Activated CD8-positive, alpha-beta memory T cell treated with anti-CD3 and anti-CD28 coated beads, Interleukin-2, amount 10 ng/mL, durations not matched to agents 7 days and 5 days (primary cell): ENCODE data around the gene SERTAD4. TPM values are rescaled to one million over a fixed set of nuclear protein-coding genes. Genes with fewer than 3 reads are reported as not detected.

Experiments
- ATAC-seq: fragments of 150-1000 bp; cut with Tn5 transposase; one replicate; pipeline ENCODE4 v1.10.0; 2021; ENCODE audit warnings: moderate library complexity
- CTCF ChIA-PET: fragments of 350-600 bp; sonication (Branson Sonifier 250); formaldehyde crosslinking; loops from one replicate; lab custom pipeline; 2021; ENCODE audit warnings: antibody characterized with exemption; lab: Charles Lee
- DNase-seq: peaks from one replicate; pipeline ENCODE4 v3.0.0-alpha.2; 2020
- H3K27ac Mint-ChIP-seq: one replicate; pipeline ENCODE4 v1.8.0; 2021; ENCODE audit warnings: mild to moderate bottlenecking, mixed read lengths
- H3K27me3 Mint-ChIP-seq: one replicate; pipeline ENCODE4 v1.8.0; 2021; ENCODE audit warnings: mixed read lengths
- H3K36me3 Mint-ChIP-seq: one replicate; pipeline ENCODE4 v1.8.0; 2021; ENCODE audit warnings: mild to moderate bottlenecking, mixed read lengths
- H3K4me1 Mint-ChIP-seq: one replicate; pipeline ENCODE4 v1.8.0; 2021; ENCODE audit warnings: mixed read lengths
- H3K4me3 Mint-ChIP-seq: one replicate; pipeline ENCODE4 v1.8.0; 2021; ENCODE audit warnings: mild to moderate bottlenecking, moderate library complexity, mixed read lengths
- H3K9me3 Mint-ChIP-seq: one replicate; pipeline ENCODE4 v1.8.0; 2022; ENCODE audit warnings: low read depth, mixed read lengths
- total RNA-seq, 2 experiments: library from RNA; stranded (reverse); gene quantifications; one replicate each; pipeline ENCODE4 v1.2.3, GENCODE V29; 2021

SERTAD4 gene
- total RNA-seq, 2 experiments from 2014 or later = not detected

- H3K9me3 Mint-ChIP-seq = no peaks in the 10 kb centered on the region
- no peak overlapping the region for H3K4me3 Mint-ChIP-seq
- DNase-seq (no peak), ATAC-seq (no peak)
- H3K36me3 Mint-ChIP-seq = no peaks in the 10 kb centered on the region
- no peak overlapping the region for H3K27ac Mint-ChIP-seq
- peaks cover 21% of the 10 kb centered on the region for H3K27me3 Mint-ChIP-seq
- no peaks in the 10 kb centered on the region for H3K4me1 Mint-ChIP-seq
- CTCF ChIA-PET = no interaction called here
Observed at GRCh38 chr1:210217482-210217881, 15.1 kb upstream of the SERTAD4 start.

- CTCF ChIA-PET = no interaction called here
- DNase-seq = no peak
- no peaks in the 10 kb centered on the region for H3K9me3 Mint-ChIP-seq
- no peak overlapping the region for H3K4me3 Mint-ChIP-seq
- no peaks in the 10 kb centered on the region for H3K4me1 Mint-ChIP-seq
- no peaks in the 10 kb centered on the region for H3K36me3 Mint-ChIP-seq
- no peak overlapping the region for H3K27ac Mint-ChIP-seq
- no peak for ATAC-seq
- H3K27me3 Mint-ChIP-seq = peaks cover 21% of the 10 kb centered on the region
Observed at GRCh38 chr1:210218047-210218446, 14.5 kb upstream of the SERTAD4 start.

GRCh38 chr1:210222340-210223006, 10.1 kb upstream of the SERTAD4 start:
- no peak for ATAC-seq
- Mint-ChIP-seq H3K9me3 (no peaks in the 10 kb centered on the region), H3K36me3 (no peaks in the 10 kb centered on the region), H3K27me3 (peaks cover 26% of the 10 kb centered on the region), H3K4me3 (no peak overlapping the region), H3K4me1 (no peaks in the 10 kb centered on the region), H3K27ac (no peak overlapping the region)
- DNase-seq = no peak
- CTCF ChIA-PET = interaction anchor here (0.6 kb wide), 1 partner anchor 363 kb away, joined by 3 read pairs; no protein-coding TSS in a partner anchor

- Mint-ChIP-seq H3K27me3 (peaks cover 25% of the 10 kb centered on the region), H3K4me1 (no peaks in the 10 kb centered on the region), H3K9me3 (no peaks in the 10 kb centered on the region), H3K36me3 (no peaks in the 10 kb centered on the region), H3K4me3 (no peak overlapping the region), H3K27ac (no peak overlapping the region)
- no peak for ATAC-seq
- no peak for DNase-seq
- CTCF ChIA-PET = no interaction called here
Observed at GRCh38 chr1:210223226-210223904, 9.2 kb upstream of the SERTAD4 start.

GRCh38 chr1:210228158-210228557, 4.4 kb upstream of the SERTAD4 start:
- Mint-ChIP-seq H3K27me3 (peaks cover 38% of the 10 kb centered on the region), H3K4me1 (peaks cover 2% of the 10 kb centered on the region), H3K27ac (no peak overlapping the region), H3K9me3 (no peaks in the 10 kb centered on the region), H3K36me3 (no peaks in the 10 kb centered on the region), H3K4me3 (no peak overlapping the region)
- no peak for DNase-seq
- no peak for ATAC-seq
- CTCF ChIA-PET = no interaction called here

- Mint-ChIP-seq H3K4me1 (peaks cover 4% of the 10 kb centered on the region), H3K36me3 (no peaks in the 10 kb centered on the region), H3K9me3 (no peaks in the 10 kb centered on the region), H3K4me3 (no peak overlapping the region), H3K27me3 (peaks cover 45% of the 10 kb centered on the region), H3K27ac (no peak overlapping the region)
- CTCF ChIA-PET = interaction anchor here (1.1 to 1.4 kb wide), 2 partner anchors 80 to 86 kb away, joined by 3 read pairs; no protein-coding TSS in a partner anchor
- no peak for DNase-seq
- ATAC-seq = no peak
Observed at GRCh38 chr1:210230149-210230695, 2.4 kb upstream of the SERTAD4 start.

GRCh38 chr1:210231846-210232510, 618 bp upstream of the SERTAD4 start:
- DNase-seq (no peak), ATAC-seq (no peak)
- Mint-ChIP-seq H3K27ac (no peak overlapping the region), H3K36me3 (no peaks in the 10 kb centered on the region), H3K4me1 (peaks cover 4% of the 10 kb centered on the region), H3K9me3 (no peaks in the 10 kb centered on the region), H3K4me3 (no peak overlapping the region), H3K27me3 (peaks cover 60% of the 10 kb centered on the region)
- CTCF ChIA-PET = no interaction called here

- Mint-ChIP-seq H3K27ac (no peak overlapping the region), H3K36me3 (no peaks in the 10 kb centered on the region), H3K4me3 (no peak overlapping the region), H3K4me1 (peaks cover 4% of the 10 kb centered on the region), H3K9me3 (no peaks in the 10 kb centered on the region), H3K27me3 (peaks cover 70% of the 10 kb centered on the region)
- ATAC-seq (peak; percentile 36), DNase-seq (no peak)
- CTCF ChIA-PET = interaction anchor here (1.5 kb wide), 1 partner anchor 901 kb away, joined by 3 read pairs; the partner anchor contains the start of gene KCNH1
Observed at GRCh38 chr1:210233216-210233494, 559 bp downstream of the SERTAD4 start.

- Mint-ChIP-seq H3K4me1 (peaks cover 4% of the 10 kb centered on the region), H3K27ac (no peak overlapping the region), H3K4me3 (no peak overlapping the region), H3K36me3 (no peaks in the 10 kb centered on the region), H3K27me3 (peaks cover 73% of the 10 kb centered on the region), H3K9me3 (no peaks in the 10 kb centered on the region)
- CTCF ChIA-PET = interaction anchor here (1.5 kb wide), 1 partner anchor 900 kb away, joined by 3 read pairs; the partner anchor contains the start of gene KCNH1
- ATAC-seq = peak; percentile 23
- DNase-seq = no peak
Observed at GRCh38 chr1:210233495-210234328, 1.1 kb downstream of the SERTAD4 start.

GRCh38 chr1:210234329-210234757, 1.7 kb downstream of the SERTAD4 start:
- no peak overlapping the region for H3K27ac Mint-ChIP-seq
- no peak for ATAC-seq
- H3K27me3 Mint-ChIP-seq = peaks cover 77% of the 10 kb centered on the region
- CTCF ChIA-PET = interaction anchor here (1.5 kb wide), 1 partner anchor 900 kb away, joined by 3 read pairs; the partner anchor contains the start of gene KCNH1
- H3K4me3 Mint-ChIP-seq = no peak overlapping the region
- H3K9me3 Mint-ChIP-seq = no peaks in the 10 kb centered on the region
- no peak for DNase-seq
- peaks cover 4% of the 10 kb centered on the region for H3K4me1 Mint-ChIP-seq
- no peaks in the 10 kb centered on the region for H3K36me3 Mint-ChIP-seq

GRCh38 chr1:210235363-210236053, 2.9 kb downstream of the SERTAD4 start:
- no peak overlapping the region for H3K4me3 Mint-ChIP-seq
- H3K9me3 Mint-ChIP-seq = no peaks in the 10 kb centered on the region
- no peak for DNase-seq
- H3K27ac Mint-ChIP-seq = no peak overlapping the region
- no peaks in the 10 kb centered on the region for H3K36me3 Mint-ChIP-seq
- peaks cover 4% of the 10 kb centered on the region for H3K4me1 Mint-ChIP-seq
- CTCF ChIA-PET = no interaction called here
- peaks cover 81% of the 10 kb centered on the region for H3K27me3 Mint-ChIP-seq
- ATAC-seq = no peak

GRCh38 chr1:210236386-210236839, 3.8 kb downstream of the SERTAD4 start:
- H3K36me3 Mint-ChIP-seq = no peaks in the 10 kb centered on the region
- peaks cover 4% of the 10 kb centered on the region for H3K4me1 Mint-ChIP-seq
- no peak overlapping the region for H3K4me3 Mint-ChIP-seq
- DNase-seq (no peak), ATAC-seq (no peak)
- CTCF ChIA-PET = no interaction called here
- H3K27me3 Mint-ChIP-seq = peaks cover 81% of the 10 kb centered on the region
- no peak overlapping the region for H3K27ac Mint-ChIP-seq
- H3K9me3 Mint-ChIP-seq = no peaks in the 10 kb centered on the region
